AG09309 (cell line): Measurements from ENCODE around the gene MED12L.

ENCODE experiments used
- DNase-seq: peaks from one replicate; pipeline ENCODE4 v3.0.0-alpha.2; 2010; ENCODE audit warnings: low read depth
- H3K4me3 ChIP-seq: 2 replicates; pipeline ENCODE4 v1.5.1; 2011; ENCODE audit warnings: mild to moderate bottlenecking, low read depth, low read length, moderate library complexity; ENCODE audit not compliant: control insufficient read depth
- CTCF ChIP-seq: IDR thresholded peaks from 2 replicates; pipeline ENCODE4 v1.5.1; 2011; ENCODE audit warnings: mild to moderate bottlenecking, low read depth, low read length, inconsistent platforms; ENCODE audit not compliant: insufficient read depth, control insufficient read depth; ENCODE audit errors: missing control alignments

MED12L gene

GRCh38 chr3:151256749-151257148 lies 171.3 kb downstream of the MED12L start:
- no peak for TF ChIP-seq CTCF
- DNase-seq = no peak
- H3K4me3 ChIP-seq = no peak overlapping the region

DNA sequence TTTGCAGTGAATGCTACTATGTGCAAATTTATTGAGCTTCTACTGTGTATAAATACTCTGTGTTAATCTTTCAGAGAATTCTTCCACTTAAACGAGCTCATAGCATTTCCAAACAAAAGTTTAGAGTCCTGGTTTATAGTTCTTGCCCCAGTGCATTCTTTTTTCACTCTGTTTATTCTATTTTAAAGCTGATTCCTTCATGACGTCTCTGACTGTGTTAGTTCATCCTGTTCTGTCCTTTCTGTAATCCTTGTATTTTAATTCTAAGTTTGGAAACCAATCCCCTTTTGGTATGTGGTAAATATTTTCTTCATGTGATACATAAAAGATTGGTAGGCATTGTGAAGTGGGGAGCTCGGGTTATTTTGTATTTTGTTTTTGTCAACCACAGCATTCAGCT lies 174.2 kb downstream of the MED12L start:
- H3K4me3 ChIP-seq = no peak overlapping the region
- no peak for DNase-seq
- no peak for TF ChIP-seq CTCF

DNA sequence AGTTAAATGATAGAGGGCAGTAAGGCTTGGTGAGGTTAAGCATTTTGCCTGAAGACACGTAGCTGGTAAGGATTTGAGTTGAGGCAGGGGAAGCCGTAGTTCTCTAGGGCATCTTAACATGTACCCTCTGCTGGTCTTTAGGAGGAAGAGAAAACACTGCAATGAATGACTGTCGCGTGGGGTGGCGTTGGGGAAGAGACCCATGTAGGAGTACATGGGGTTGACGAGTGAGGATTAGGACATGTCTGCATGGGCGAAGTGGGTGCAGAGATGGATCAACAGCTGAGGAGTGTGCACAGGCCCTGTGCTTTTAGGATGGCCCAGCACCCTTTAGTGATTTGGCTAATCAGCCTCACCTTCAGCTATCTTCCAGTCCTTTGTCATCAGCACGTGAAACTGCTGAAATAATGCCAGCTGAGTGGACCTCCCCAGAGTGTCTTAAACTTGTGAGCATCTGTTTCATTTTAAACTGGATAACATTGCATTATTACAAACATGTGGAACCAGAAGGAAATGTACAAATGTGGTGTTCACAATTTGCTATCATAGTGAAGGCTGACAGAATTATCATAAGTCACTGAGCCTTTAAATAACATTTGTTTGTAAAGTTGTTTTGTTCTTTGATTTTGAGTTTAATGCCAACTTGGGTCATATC lies 177.5 kb downstream of the MED12L start:
- DNase-seq = no peak
- no peak overlapping the region for H3K4me3 ChIP-seq
- TF ChIP-seq CTCF = no peak

DNA sequence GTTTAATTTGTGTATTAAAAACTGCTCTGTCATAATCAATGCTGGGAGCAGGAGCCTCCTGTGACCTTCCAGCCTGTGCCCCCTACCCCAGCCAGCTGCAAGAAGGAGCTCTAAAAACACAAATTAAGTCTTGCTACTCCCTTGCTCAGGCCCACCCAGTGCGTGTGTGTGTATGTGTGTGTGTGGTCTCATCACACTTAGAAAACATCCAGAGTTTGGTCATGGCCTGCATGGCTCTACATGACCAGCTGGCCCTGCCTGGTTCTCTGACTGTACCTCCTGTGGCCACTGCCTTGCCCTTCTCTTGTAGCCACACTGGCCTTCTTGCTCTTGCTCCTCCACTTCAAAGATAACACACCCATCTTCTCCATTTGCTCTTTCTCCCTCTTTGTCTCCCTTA lies 179.1 kb downstream of the MED12L start:
- no peak for DNase-seq
- no peak overlapping the region for H3K4me3 ChIP-seq
- TF ChIP-seq CTCF = no peak

DNA sequence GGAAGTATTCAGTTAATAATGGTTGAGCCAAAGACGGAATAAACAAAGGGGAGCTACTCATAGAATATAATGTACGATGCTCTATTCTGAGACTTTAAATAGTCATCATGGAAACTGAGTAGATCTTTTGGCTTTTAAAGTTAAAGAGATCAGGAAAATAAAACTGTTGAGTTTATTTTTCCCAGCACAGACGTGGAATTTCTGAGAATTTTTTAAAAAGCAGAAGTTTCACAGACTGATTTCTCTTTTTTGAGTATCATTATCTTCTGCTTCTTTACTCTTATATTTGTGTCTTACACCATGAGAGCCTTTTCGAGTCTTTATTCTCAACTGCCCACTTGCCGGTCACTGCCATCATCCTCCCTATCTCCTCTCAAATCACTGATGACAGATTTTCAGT lies 179.7 kb downstream of the MED12L start:
- TF ChIP-seq CTCF = no peak
- no peak for DNase-seq
- H3K4me3 ChIP-seq = no peak overlapping the region

DNA sequence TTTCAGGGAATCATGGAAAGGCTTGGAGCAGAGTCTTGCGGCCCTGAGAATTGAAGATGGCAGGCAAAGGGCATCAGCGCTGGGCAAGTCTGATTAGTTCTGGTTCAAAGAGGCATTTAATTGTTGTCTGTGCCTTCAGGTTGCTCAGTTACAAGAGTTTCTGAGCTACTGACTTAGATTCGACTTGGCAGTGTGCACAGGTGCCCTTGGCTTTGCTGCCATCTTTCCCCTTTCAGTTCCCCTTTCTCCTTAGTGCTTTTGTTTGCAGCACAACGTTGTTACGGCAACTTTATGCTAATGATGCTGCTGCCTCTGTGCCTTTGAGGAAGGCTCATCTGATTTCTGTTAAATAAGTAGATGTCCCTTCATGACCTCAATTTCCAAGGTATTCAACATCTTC lies 180.4 kb downstream of the MED12L start:
- TF ChIP-seq CTCF = no peak
- DNase-seq = no peak
- H3K4me3 ChIP-seq = no peak overlapping the region

GRCh38 chr3:151267066-151267465 lies 181.6 kb downstream of the MED12L start:
- H3K4me3 ChIP-seq = no peak overlapping the region
- TF ChIP-seq CTCF = no peak
- no peak for DNase-seq
